Stimulated activated CD8-positive, alpha-beta memory T cell treated with anti-CD3 and anti-CD28 coated beads, Interleukin-12 subunit alpha, Interleukin-12 subunit beta, amount 100 ng/mL, for 4 hours (primary cell): Measurements from ENCODE around the gene HRH2.

ENCODE experiments used
- DNase-seq: peaks from one replicate; pipeline ENCODE4 v3.0.0-alpha.2; 2020; ENCODE audit warnings: low read depth

HRH2 gene

DNA sequence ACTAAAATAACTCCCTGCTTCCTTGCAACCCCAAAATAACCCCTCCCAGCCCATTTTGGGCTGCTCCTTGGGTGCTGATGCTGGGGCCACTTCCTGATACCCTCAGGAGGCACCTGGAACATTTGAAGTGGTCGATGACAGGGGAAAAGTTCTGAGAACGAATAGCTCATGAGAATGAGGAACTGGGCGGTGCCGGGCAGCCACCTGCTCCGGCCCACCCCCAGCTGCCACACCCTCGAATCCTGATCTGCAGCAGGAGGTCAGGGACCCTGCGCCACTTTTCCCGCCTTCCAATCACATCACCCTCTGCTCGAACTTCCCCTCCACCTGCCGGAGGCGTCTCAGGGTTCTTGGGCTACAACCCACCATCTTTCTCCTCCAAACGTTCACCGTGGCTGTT lies 19.7 kb downstream of the HRH2 start:
- DNase-seq: no peak

DNA sequence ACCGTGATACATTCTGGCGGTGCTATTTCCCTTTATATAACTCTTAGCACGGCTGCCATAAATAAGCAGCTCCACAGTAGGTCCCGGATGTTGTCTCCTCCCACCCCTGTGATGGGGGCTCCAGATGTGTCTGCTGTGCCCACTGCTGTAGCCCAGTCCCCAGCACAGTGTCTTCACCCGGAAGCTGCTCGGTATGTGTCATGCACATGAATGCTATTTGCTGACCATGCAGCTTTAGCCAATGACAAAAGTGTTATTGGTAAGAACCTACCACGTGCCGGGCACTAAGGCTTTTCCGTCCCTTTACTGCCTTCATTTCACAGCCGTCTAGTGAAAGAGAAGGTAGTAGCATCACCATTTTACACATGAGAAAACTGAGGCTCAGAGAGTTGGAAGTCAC lies 20.2 kb downstream of the HRH2 start:
- DNase-seq: no peak

DNA sequence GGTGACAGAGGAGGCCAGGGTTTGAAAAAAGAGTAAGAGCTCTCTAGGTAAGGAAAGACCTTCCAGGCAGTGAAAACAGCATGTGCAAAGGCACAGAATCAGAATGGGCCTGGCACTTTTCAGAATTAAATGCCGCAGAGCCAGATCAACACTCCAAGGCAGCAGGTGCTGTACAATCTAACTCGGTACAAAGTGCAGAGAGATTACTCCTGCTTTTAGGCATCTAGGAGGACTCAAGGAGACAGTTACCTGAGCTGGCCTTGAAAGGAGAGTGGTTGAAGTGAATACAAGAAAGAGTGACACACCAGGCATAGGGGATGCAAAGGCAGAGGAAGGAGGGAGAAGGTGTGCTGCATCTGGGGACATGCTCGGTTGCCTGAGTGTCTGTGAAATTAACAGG lies 21.5 kb downstream of the HRH2 start:
- DNase-seq: no peak

DNA sequence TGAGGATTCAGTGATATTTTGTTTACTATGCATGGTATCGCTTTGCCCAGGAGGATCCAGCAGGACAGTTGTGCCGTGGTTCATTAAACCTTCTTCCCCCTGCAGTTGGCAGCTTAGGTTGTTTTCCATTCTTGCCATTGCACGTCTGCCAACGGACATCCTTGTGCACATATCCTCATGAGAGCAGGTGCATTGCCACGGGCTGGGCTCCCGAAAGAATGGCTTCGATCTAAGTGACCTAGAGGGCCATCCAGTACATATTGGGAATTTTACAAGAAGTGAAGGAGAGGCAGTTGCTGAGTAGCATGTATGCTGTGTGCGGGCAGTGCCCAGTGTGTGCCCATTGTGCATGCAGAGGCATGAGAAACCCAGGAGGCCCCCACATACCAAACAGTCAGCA lies 22.1 kb downstream of the HRH2 start:
- no peak for DNase-seq

DNA sequence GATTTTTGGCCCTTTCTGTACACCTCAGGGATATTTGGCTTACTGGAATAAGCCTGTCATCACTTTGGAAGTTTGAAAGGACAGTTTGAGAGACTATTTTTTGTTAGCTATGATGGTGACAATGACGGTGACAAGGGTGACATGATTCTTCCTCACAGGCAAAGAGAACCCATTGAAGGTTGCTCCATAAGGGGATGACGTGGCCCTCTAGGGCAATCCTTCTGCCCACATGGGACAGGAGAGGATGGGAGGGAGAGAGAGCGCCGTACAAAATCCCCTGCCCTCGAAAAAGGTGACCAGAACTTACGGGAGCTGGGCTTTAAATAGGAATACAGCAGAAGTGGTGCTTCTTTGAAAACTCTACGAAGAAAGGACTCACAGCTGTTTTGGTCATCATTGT lies 22.6 kb downstream of the HRH2 start:
- no peak for DNase-seq

DNA sequence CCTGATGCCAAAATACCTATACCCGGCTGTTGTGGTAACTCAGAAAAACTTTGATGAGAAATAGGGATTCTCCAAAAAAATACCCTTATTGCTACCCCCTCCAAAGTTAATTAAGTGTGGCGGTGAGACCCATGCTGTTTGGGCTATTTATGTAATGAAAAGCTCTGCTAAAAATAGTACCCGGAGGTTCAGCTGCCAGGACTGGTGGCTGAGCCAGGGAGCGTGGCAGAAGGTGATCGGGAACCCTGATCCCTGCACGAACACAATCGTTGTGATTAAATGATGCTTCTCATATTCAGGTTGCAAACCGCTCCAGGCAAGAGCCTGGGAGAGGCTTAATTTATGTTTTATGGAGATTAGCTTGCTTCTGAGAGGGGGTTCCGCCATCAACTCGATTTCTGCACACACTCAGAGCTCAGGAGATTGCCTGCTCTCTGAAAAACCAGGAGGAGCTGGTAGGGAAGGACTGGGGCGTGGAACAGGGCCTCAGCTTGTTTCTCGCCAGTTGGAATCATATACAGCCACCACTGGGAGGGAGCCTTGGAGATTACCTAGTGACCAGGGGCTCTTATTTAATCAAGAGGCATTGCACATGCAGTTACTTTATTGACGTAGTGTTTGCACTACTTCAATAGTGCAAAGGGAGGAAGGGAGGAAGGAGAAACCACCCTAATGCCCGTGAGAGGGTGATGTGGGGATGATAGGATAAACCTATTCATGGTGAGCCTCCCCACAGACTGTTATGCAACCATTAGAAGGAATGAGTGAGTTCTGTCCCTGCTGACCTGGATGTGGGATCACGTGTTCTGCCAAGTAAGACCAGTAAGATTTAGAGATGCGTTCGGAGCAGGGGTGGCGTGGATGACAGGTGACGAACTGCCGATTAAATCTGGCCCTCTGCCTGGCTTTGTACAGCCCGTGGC lies 23.4 kb downstream of the HRH2 start:
- no peak for DNase-seq

DNA sequence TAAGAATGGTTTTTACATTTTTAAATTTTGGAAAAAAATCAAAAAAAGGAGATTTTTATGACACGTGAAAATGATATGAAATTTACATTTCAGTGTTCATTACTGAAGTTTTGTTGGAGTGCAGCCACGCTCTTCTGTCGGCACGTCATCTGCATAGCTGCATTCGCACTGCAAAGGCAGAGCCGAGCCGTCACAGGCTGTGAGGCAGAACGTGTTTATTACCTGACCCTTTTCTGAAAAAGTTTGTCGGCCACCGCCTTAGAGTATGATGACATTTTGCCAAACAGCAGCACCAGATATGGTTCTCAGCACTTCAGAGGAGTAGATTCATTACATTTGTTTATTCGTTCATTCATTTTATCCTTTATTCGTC lies 24.1 kb downstream of the HRH2 start:
- no peak for DNase-seq

DNA sequence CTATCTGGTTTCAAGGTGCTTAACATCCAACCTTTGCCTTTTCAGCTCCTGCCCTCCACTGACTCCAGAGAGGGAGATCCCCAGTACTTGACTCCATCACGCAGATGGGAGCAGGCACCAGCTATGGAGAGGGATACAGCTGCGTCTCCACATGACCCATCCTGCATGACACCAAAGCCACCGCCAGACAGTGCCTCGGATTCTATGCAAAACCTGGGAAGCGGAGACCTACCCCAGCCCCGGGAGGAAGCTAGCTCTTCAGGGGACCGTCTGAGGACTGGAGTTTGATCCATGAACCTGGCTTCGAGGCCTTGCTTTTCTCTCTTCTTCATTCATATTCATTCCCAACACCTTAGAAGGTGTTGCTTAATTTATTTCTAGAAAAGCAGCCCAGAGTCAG lies 24.8 kb downstream of the HRH2 start:
- no peak for DNase-seq

DNA sequence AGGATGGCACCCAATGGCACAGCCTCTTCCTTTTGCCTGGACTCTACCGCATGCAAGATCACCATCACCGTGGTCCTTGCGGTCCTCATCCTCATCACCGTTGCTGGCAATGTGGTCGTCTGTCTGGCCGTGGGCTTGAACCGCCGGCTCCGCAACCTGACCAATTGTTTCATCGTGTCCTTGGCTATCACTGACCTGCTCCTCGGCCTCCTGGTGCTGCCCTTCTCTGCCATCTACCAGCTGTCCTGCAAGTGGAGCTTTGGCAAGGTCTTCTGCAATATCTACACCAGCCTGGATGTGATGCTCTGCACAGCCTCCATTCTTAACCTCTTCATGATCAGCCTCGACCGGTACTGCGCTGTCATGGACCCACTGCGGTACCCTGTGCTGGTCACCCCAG lies 25.4 kb downstream of the HRH2 start:
- no peak for DNase-seq

DNA sequence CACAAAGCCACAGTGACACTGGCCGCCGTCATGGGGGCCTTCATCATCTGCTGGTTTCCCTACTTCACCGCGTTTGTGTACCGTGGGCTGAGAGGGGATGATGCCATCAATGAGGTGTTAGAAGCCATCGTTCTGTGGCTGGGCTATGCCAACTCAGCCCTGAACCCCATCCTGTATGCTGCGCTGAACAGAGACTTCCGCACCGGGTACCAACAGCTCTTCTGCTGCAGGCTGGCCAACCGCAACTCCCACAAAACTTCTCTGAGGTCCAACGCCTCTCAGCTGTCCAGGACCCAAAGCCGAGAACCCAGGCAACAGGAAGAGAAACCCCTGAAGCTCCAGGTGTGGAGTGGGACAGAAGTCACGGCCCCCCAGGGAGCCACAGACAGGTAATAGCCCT lies 26.1 kb downstream of the HRH2 start:
- DNase-seq: no peak

DNA sequence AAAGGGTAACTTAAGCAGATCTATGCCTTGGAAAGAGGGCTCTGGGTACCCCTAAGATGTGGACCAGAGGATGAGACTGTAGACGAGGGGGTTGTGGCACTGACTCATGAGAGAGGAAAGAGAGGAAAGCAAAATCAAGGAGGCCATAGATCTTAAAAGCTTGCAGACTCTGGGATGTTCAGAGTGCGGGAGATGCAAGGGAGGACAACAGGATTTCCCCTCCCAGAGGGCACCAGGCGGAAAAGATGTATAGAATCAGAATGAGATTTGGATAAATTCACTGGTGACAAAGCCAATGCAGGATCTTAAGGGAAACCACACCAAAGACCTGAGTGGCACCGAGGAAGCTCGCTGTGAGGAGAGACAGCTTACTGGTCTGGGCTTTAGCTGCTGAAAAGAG lies 27.1 kb downstream of the HRH2 start:
- DNase-seq: no peak

DNA sequence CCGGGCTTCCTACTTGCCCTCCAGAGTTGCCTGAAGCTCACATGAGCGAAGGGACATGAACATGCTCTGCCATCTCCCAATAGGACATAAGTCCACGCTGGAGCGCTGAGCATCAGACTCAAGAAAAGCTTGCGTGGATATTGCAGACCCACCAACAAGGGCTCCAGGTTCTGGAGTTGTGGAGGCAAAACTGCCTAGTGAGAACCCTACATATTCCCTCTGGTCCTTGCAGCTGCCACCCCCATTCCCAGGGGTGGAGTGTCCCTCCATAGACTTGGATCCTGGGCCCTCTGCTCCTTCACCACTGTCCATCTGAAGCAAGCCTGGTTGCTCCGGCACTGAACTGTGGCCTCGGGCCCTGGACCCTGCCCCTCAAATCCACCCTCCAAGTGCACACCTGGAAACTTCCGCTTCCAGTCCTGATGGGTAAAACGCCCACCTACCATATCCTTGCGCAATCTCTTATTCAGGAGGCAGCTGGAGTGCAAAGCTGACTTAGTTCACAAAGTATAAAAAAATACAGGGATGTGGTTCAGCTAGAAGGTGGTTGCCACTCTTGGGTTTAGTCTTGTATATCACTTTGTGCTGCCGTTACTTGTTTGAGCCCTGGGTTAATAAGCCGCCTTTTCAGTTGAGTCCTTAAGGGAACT lies 28.0 kb downstream of the HRH2 start:
- DNase-seq: no peak

DNA sequence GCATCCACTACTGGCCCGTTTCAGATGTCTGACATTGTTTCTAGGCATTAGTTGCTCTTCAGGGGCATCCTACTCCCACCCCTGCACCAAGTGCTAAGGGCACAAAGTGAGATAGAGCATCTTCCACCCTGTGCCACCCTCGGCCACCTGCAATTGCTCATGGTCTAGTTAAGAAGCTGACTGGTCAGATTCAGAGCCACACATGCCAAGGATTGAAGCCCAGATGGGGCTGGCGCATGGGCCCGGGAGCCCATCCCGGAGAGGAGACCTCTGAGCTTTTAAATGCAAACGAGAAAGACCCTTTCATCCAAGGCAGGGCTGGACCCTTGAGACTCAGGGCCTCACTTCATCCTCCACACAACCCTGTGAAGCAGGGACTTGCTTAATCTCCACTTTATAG lies 28.5 kb downstream of the HRH2 start:
- no peak for DNase-seq

DNA sequence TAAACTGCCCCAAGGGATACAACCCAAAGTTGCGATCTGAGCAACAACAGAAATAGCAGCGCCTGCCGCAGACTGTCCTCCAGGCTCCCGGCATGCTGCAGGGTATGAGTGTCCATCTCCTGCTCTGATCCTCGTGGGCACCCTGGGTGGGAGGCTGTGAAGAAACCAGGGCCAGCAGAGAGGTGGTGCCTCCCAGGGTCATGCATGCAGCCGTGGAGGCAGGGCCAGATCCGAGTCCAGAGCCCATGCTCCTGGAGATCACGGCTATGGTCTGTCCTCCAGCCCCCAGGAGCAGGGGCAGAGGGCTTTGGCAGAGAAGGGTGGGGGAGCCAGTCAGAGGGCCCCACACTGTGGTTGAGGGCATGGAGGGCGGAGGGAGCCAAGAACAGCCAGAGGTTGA lies 29.0 kb downstream of the HRH2 start:
- no peak for DNase-seq

DNA sequence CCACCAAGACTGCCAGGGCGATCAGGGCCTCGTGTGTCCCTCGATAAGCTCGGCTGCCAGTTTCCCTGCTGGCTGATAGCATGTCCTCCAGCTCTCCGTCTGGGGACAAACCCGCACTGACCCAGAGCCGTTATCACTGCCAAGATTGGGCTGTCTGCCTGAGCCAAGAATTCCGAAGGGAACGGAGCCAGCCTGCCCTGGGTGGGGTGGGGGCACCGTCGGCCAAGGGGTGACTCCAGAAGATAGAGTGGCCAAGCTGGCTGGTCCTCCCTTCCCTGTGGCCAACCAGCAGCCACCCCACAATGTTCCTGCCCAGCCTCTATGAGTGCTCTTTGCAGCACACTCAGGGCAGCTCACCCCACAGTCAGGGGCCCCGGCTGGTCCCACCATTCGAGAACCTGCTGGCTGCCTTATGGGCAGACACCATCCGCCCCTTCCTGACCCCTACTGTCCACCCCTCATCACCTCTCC lies 29.4 kb downstream of the HRH2 start:
- DNase-seq: no peak

DNA sequence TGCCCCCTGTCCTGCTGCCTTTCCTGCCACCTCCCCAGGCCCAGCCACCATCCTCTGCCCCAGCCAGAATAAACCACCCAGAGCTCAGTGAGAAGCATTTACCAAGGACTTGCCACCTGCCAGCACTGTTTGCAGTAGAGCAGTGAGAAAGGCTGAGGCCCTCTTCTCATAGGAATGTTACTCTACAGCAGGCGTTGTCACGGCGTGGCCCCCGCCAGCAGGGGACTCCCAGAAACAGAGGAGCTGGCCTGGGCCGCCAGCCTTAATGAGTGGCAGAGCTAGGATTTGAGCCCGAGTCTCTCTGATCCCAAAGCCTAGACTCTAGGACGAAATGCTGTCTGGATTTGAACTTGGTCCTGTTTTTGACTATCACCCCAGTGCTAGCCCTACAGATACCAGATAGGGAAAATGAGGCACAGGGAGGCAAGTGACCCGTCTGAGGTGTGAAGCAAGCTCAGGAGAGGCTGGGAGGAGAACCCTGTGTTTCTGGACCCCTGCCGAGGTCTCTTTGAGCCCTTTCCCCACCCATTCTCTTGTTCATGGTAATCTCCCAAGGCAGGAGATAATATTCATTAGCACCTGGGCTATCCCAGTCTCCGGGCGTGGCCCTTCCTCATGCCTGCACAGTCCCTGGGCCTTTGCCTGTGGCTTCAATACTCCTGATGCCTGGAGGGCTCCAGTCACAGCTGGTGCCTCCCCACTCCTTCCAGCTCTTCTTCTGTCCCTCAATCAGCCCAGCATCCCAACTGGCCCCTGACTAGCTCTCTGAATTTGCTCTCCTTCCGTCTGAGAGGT lies 30.7 kb downstream of the HRH2 start:
- no peak for DNase-seq

DNA sequence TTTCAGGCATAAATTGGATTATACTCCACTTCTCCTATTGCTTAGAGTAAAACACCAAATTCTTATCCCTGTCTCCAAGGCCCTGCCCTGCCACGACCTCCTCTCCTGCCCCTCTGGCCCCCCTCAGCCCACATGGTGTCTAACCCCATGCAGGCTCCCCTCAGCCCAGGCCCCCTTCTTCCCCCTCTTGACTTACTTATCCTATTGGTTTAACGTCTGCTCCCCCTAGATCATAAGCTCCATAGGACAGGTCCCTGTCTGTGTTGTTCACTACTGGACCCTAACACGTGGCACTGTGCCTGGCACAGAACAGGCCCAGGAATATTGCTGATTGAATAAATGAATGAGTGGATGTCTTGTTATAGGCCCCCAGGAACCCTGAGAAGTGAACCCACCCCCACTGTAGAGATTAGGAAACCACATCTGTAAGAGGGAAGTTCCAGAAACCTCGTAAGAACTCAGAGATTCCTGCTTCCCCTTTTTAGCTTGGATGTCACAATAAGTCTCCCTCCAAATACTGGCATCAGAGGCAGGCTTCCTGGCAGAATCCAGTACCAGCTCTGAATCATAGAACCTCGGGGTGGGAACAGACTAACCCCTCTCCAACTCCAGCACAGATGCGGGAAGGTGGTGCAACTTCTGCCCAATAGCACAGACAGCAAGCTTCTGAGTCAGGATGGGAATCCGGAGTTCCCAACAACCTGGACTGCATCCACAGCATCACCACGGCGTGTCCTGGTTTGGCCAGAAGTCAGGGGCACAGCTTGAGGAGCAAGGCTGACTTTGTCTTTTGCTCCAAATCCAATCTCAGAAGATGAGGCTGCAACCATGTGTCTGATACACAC lies 31.5 kb downstream of the HRH2 start:
- DNase-seq: no peak

DNA sequence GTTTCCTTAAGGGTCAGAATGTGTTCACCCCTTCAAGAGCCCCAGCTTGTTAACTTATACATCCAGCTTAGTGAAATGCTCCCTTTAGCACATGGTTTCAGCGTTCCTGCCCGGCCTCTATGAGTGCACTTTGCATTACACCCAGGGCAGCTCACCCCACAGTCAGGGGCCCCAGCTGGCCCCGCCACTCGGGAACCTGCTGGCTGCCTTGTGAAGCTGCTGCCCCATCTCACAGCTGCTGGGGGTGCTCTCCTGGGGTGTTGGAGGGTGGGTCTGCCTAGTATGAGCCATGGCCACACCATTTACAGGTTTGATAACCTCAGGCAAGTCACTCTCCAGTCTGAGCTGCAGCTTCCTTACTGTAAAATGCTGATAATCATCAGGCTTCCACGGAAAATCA lies 32.2 kb downstream of the HRH2 start:
- DNase-seq: no peak

DNA sequence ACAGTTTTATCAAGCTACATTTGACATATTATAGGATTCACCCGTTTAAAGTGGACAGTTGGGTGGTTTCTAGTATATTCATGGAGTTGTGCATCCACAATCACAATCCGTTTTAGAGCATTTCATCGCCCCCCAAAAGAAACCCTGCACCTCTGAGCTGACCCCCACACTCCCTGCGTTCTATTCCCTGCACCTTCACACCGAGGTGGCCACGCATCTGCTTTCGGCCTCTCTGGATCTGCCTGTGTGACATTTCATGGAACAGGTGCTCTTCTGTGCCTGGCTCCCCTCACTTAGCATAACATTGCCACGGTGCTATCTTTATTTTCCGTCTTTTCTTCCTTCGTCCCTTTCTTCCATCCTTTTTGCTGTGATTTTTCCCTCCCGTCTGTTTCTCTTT lies 32.7 kb downstream of the HRH2 start:
- DNase-seq: no peak

DNA sequence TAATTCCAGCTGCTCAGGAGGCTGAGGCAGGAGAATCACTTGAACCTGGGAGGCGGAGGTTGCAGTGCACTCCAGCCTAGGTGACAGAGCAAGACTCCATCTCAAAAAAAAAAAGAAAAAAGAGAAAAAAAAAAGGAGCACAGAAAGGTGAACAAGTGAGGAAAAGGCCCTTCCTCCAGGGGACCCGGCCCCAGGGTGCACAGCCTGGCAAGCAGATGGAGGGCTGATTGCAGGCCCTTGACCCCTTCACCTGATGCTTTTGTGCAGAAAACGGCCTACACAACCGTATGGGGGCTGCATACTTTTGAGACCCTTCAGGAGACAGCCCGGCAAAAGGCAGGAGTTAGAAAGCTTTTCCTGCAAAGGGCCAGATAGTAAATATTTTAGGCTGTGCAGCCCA lies 33.9 kb downstream of the HRH2 start:
- no peak for DNase-seq

DNA sequence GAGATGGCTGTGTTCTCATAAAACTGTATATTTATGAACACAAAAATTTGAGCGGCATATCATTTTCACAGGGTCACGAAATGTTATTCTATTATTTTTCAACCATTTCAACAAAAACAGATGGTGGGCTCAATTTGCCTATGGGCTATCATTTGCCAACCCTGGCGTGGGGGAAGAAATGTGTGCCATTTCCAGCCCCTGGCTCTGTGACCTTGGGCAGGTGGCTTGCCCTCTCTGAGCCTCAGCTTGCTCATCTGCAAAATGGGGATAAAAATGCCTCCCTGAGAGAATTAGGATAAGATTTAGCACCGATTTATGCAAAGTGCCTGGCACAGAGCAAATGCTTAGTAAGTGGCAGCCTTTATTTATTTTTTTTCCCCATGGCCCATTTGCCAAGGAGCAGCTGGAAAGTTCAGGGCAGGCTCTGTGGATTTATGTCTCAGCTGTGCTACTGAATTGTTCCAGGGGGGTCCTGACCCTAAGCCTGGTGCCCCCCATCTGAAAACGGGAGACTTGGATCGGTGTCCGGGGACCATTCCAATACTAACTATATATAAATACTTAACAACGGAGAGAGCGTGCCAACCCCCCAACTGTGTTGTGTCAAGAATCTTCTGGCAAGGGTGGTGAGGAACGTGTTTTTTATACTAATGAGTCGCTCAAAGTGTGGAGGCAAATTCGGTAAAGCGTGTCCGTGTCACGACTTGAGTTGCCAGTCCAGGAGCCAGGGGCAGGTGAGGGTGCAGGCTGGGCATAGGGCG lies 34.5 kb downstream of the HRH2 start:
- no peak for DNase-seq
